SKM-1 treated with dmso at 0.1 percent for 144 hours (cell line): ENCODE results near the gene GTF2H3.

Experiments used
- DNase-seq: peaks from one replicate; lab custom pipeline; 2025; ENCODE audit not compliant: unreplicated experiment; lab: John Stamatoyannopoulos, UW

The GTF2H3 gene

GRCh38 chr12:123645380-123645779 is 11.8 kb downstream of the GTF2H3 start:
- no peak for DNase-seq

- no peak for DNase-seq
Observed at GRCh38 chr12:123645878-123646277, 12.2 kb downstream of the GTF2H3 start.

- no peak for DNase-seq
Observed at GRCh38 chr12:123648401-123648800, 14.8 kb downstream of the GTF2H3 start.

GRCh38 chr12:123654129-123654701 is 20.6 kb downstream of the GTF2H3 start:
- no peak for DNase-seq

- no peak for DNase-seq
Observed at GRCh38 chr12:123655420-123655819, 21.8 kb downstream of the GTF2H3 start.

- DNase-seq: no peak
Observed at GRCh38 chr12:123656392-123656791, 22.8 kb downstream of the GTF2H3 start.

- DNase-seq: no peak
Observed at GRCh38 chr12:123657211-123657610, 23.6 kb downstream of the GTF2H3 start.

- DNase-seq: no peak
Observed at GRCh38 chr12:123659996-123660727, 26.5 kb downstream of the GTF2H3 start.

- DNase-seq: no peak
Observed at GRCh38 chr12:123667771-123668170, 34.1 kb downstream of the GTF2H3 start.

GRCh38 chr12:123670882-123671728 is 37.5 kb downstream of the GTF2H3 start, which contains the start of gene TCTN2:
TCTN2 (plus strand) TSS chr12:123671113; CDS start chr12:123671241, 128 bp downstream.
- DNase-seq: peak; percentile 35

GRCh38 chr12:123671876-123672275 is 38.2 kb downstream of the GTF2H3 start:
- DNase-seq: no peak

GRCh38 chr12:123675436-123675835 is 41.8 kb downstream of the GTF2H3 start:
- DNase-seq: no peak

GRCh38 chr12:123676616-123677320 is 43.1 kb downstream of the GTF2H3 start:
- DNase-seq: no peak

GRCh38 chr12:123678981-123679380 is 45.4 kb downstream of the GTF2H3 start:
- no peak for DNase-seq

- DNase-seq: peak; percentile 23
Observed at GRCh38 chr12:123681605-123682004, 48.0 kb downstream of the GTF2H3 start.

- no peak for DNase-seq
Observed at GRCh38 chr12:123683964-123684363, 50.3 kb downstream of the GTF2H3 start.

GRCh38 chr12:123686636-123687190 is 53.1 kb downstream of the GTF2H3 start:
- no peak for DNase-seq

GRCh38 chr12:123690191-123690840 is 56.7 kb downstream of the GTF2H3 start:
- DNase-seq: no peak

GRCh38 chr12:123696207-123696606 is 62.6 kb downstream of the GTF2H3 start:
- no peak for DNase-seq

GRCh38 chr12:123696646-123697045 is 63.0 kb downstream of the GTF2H3 start:
- DNase-seq: no peak
